ENCODE data around the gene DNAJC5. TPM values are rescaled to one million over a fixed set of nuclear protein-coding genes. Genes with fewer than 3 reads are reported as not detected.
A peak's percentile ranks its signal among the peaks of the same experiment; 100 is the strongest.

The DNAJC5 gene
- total RNA-seq, 4 donors from 2014 or later, result 58.7 to 89.5 (median 75.4) TPM

DNA sequence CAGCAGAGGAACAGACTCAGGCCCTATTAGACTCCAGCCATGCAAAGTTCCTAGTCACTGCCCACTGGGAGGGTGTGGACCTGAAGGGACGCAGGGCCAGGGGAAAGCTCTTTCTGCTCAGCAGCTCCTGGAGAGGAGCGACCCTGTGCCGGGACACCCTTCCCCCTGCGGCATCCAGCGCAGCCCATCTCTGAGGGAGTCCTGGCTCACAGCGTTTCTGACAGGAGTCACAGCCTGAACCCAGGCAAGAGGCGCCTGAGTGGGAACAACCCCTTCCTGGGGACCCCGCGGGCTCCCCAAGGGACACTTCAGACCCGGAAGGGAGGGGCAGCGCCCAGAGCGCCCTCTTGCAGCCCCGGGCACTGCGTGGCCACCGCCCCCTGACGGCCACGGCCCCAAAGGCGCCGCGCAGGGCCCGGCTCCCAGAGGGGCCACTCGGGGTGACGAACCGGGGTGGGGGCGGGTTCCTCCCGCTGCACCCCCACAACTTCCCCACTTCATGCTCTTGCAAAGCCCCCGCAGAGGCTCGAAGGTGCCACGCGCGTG lies 60.4 kb downstream of the DNAJC5 start:
- peaks cover 58 to 79% (median 62%) of the 10 kb centered on the region in 3 donors for H3K4me1 ChIP-seq
- H3K36me3 ChIP-seq, result peaks cover 0 to 29% (median 5%) of the 10 kb centered on the region in 3 donors
- H3K27me3 ChIP-seq, result no peaks in the 10 kb centered on the region
- WGBS, 2 donors, result 0% methylated on average over 2 to 4 of the region's 31 CpGs
- peak overlapping the region; percentile 74 to 98 (median 88) for H3K4me3 ChIP-seq
- H3K27ac ChIP-seq, result peak overlapping the region; percentile 91 to 99 (median 96)
- no peaks in the 10 kb centered on the region for H3K9me3 ChIP-seq
- intact Hi-C loops (cut with DNase I), result no loop called here
- no peak for DNase-seq
- TF ChIP-seq, protein P1, sequence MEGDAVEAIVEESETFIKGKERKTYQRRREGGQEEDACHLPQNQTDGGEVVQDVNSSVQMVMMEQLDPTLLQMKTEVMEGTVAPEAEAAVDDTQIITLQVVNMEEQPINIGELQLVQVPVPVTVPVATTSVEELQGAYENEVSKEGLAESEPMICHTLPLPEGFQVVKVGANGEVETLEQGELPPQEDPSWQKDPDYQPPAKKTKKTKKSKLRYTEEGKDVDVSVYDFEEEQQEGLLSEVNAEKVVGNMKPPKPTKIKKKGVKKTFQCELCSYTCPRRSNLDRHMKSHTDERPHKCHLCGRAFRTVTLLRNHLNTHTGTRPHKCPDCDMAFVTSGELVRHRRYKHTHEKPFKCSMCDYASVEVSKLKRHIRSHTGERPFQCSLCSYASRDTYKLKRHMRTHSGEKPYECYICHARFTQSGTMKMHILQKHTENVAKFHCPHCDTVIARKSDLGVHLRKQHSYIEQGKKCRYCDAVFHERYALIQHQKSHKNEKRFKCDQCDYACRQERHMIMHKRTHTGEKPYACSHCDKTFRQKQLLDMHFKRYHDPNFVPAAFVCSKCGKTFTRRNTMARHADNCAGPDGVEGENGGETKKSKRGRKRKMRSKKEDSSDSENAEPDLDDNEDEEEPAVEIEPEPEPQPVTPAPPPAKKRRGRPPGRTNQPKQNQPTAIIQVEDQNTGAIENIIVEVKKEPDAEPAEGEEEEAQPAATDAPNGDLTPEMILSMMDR (IDR thresholded peaks at IDR 0.05), result peak; percentile 14 to 34 (median 23)
- TF ChIP-seq POLR2A (IDR thresholded peaks at IDR 0.05), result no peak

DNA sequence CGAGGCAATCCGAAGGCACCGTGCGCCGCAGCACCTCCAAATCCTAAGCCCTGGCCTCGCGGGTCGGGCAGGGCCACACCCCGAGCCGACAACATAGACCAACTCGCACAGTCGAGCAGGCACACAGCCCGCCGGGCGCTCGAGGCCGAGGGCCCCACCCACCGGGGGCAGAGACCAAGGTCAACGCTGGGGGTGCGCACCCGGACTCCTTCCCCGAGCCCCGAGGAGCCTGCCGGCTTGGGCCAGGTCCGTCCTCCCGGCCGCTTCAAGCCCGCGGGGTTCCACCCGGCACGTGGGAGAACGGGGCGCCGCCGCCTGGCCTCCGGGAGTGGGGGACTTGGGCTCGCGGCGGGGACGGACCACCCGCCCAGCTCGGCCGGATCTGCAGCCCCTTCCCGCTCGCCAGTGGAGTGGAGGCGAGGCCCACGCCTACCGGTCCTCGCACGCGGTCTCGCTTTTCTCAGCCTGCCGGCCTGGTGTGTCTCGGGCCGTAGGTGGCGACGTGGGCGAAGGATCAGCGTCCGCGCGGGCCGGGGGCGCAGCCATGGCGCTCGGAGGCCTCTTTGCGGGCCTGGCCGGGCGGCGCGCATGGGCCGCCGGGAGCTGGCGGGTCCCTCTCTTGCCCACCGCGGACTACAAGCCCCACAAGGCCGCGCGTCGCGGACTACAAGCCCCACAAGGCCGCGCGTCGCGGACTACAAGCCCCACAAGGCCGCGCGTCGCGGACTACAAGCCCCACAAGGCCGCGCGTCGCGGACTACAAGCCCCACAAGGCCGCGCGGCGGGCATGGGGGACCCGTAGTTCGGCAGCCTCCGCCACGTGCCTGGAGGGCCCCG lies 61.1 kb downstream of the DNAJC5 start, which contains the start of gene UCKL1:
TSS of gene UCKL1 (minus strand) at position 590 of the 837 bp plus-strand sequence. CDS start at position 546, 44 bp downstream.
- no CpG with 5 or more reads among the region's 105 CpGs for WGBS, 2 donors
- no peaks in the 10 kb centered on the region for H3K27me3 ChIP-seq
- DNase-seq, result peak; percentile 68
- intact Hi-C loops (cut with DNase I), result no loop called here
- TF ChIP-seq, protein P1 (IDR thresholded peaks at IDR 0.05), result peak in 1 of 6 experiments; percentile 21
- TF ChIP-seq POLR2A (IDR thresholded peaks at IDR 0.05), result peak in 3 of 4 donors; percentile 38 to 85 (median 60)
- H3K27ac ChIP-seq, result peak within 1 kb of the TSS; percentile 91 to 99 (median 96)
- peak within 1 kb of the TSS; percentile 74 to 98 (median 88) for H3K4me3 ChIP-seq
- H3K9me3 ChIP-seq, result no peaks in the 10 kb centered on the region
- H3K36me3 ChIP-seq, result peaks cover under 1 to 36% (median 5%) of the 10 kb centered on the region in 3 donors
- peaks cover 52 to 72% (median 55%) of the 10 kb centered on the region in 3 donors for H3K4me1 ChIP-seq

DNA sequence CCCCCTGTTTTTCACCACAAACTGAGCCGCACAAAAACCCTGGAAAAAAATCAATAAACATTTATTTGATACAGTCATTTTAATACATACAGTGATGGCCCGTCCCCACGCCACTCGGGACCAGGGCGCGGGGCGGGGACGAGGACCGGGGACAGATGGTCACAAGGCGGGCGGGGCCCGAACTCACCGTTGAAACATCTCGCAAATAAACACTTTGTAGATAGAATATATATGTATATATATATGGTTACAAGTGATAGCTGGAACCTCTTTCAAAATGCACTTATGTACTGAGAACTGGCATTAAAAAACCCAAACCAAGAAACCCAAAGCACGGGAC lies 61.7 kb downstream of the DNAJC5 start:
- TF ChIP-seq, protein P1 (IDR thresholded peaks at IDR 0.05), result no peak
- no peak for TF ChIP-seq POLR2A (IDR thresholded peaks at IDR 0.05)
- DNase-seq, result no peak
- H3K27me3 ChIP-seq, result no peaks in the 10 kb centered on the region
- WGBS, 2 donors, result 1 to 3% methylated on average over 10 to 15 of the region's 15 CpGs
- intact Hi-C loops (cut with DNase I), result no loop called here
- H3K27ac ChIP-seq, result peak overlapping the region; percentile 82 to 99 (median 92)
- H3K4me3 ChIP-seq, result peak overlapping the region; percentile 74 to 98 (median 88)
- peaks cover 5 to 42% (median 7%) of the 10 kb centered on the region in 3 donors for H3K36me3 ChIP-seq
- H3K4me1 ChIP-seq, result peaks cover 46 to 66% (median 49%) of the 10 kb centered on the region in 3 donors
- H3K9me3 ChIP-seq, result no peaks in the 10 kb centered on the region

DNA sequence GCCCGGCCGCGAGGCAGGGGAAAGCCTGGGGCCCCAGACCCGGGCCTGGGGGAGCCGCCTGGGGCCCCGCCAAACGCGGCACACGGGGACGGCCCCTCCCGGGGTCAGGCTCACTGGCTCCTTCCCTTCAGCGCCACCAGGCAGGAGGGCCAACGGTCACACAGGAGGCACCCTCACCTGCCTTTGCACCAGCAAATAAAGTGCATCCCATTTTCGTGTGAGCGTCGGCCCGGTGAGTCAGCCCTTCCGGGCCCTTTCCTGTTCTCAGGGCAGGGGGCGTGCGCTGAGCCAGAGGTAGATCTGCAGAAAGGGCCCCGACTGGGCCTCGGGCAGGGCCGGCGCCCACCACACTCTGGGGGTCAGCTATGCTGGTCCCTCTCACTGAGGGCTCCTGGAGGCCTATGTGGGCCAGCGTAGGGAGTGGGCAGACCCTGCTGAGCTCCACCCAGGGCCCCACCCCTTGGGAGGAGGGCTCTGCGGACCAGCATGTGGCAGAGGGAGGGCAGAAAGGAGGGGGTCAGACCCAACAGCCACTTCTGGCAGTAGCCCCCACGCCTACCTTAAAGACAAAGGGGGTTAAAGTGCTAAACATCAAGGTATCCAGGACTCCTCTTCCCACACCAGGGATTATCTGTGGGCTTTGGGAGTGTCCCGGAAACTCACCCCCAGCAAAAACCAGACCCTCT lies 62.2 kb downstream of the DNAJC5 start:
- no peaks in the 10 kb centered on the region for H3K27me3 ChIP-seq
- H3K27ac ChIP-seq, result peak overlapping the region; percentile 82 to 99 (median 92)
- DNase-seq, result no peak
- intact Hi-C loops (cut with DNase I), result no loop called here
- H3K9me3 ChIP-seq, result no peaks in the 10 kb centered on the region
- WGBS, 2 donors, result 2 to 5% methylated on average over 4 to 9 of the region's 28 CpGs
- H3K36me3 ChIP-seq, result peaks cover 5 to 44% (median 12%) of the 10 kb centered on the region in 3 donors
- TF ChIP-seq, protein P1 (IDR thresholded peaks at IDR 0.05), result peak in 3 of 6 experiments; percentile 18 to 38 (median 32)
- no peak for TF ChIP-seq POLR2A (IDR thresholded peaks at IDR 0.05)
- peaks cover 41 to 61% (median 44%) of the 10 kb centered on the region in 3 donors for H3K4me1 ChIP-seq
- H3K4me3 ChIP-seq, result peak overlapping the region; percentile 74 to 98 (median 88)
